ENCODE data around the gene LSAMP. TPM values are rescaled to one million over a fixed set of nuclear protein-coding genes. Genes with fewer than 3 reads are reported as not detected.

The LSAMP gene
- polyA plus RNA-seq, 3 donors, result not detected

- DNase-seq, result no peak
- Mint-ChIP-seq H3K27me3 (ENCODE audit: low read depth in 3 of 3) (no peaks in the 10 kb centered on the region), H3K4me1 (no peaks in the 10 kb centered on the region), H3K27ac (no peak overlapping the region), H3K9me3 (peaks cover 0 to 13% (median 2%) of the 10 kb centered on the region in 7 donors), H3K4me3 (no peak overlapping the region), H3K36me3 (no peaks in the 10 kb centered on the region)
- Histone ChIP-seq H3K27ac (ENCODE audit: low read depth in 1 of 2, low read length in 2 of 2) (no peak overlapping the region), H3K9me3 (replicated peaks in 1 of 2; ENCODE audit: control insufficient read depth in 1 of 2, insufficient read depth in 1 of 2, low read length in 2 of 2) (peaks cover 0 to 8% of the 10 kb centered on the region in 2 donors), H3K27me3 (ENCODE audit: control insufficient read depth in 2 of 2, insufficient read depth in 2 of 2, low read length in 2 of 2) (no peaks in the 10 kb centered on the region), H3K4me1 (ENCODE audit: control insufficient read depth in 1 of 2, insufficient read depth in 2 of 2, low read length in 2 of 2) (no peaks in the 10 kb centered on the region), H3K9ac (ENCODE audit: insufficient read depth, low read length, poor library complexity, severe bottlenecking) (no peak overlapping the region), H3K4me2 (replicated peaks; ENCODE audit: extremely low read depth, low read length, poor library complexity, severe bottlenecking) (no peak overlapping the region), H3K79me2 (ENCODE audit: insufficient read depth, low read length) (no peaks in the 10 kb centered on the region), H4K20me1 (ENCODE audit: insufficient read depth, low read length) (no peaks in the 10 kb centered on the region), H2AFZ (ENCODE audit: insufficient read depth, low read depth, low read length, poor library complexity, severe bottlenecking) (no peak overlapping the region), H3K4me3 (replicated peaks in 1 of 3; ENCODE audit: low read depth in 2 of 3, low read length in 3 of 3) (no peak overlapping the region), H3K36me3 (replicated peaks in 1 of 2; ENCODE audit: control insufficient read depth in 1 of 2, insufficient read depth in 2 of 2, low read length in 2 of 2) (no peaks in the 10 kb centered on the region)
- intact Hi-C loops (cut with micrococcal nuclease), result no loop called here
- no peak for TF ChIP-seq CTCF (IDR thresholded peaks at IDR 0.05)
- no CpG with 5 or more reads among the region's 2 CpGs for WGBS (ENCODE audit: insufficient coverage)
Measured at GRCh38 chr3:116093374-116093773, 351.9 kb downstream of the LSAMP start.

DNA sequence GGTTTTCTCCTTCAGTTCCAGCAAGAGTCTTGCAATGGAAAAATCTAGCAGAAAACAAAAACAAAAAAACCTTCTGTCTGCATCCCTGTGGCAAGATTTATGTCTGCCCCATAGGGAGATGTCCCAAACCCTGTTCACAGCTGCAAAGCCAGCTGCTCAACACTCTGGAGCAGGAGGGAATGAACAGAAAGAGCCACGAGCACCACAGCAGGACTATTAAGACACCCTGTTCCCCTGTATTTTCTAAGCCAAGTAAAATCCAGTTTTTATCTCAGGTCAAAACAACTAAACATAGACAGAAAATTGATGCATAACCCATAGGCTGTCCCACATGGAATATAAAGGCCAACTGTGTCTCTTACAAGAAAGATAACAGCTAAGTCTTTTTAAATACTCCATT lies 357.9 kb downstream of the LSAMP start:
- TF ChIP-seq CTCF (IDR thresholded peaks at IDR 0.05), result no peak
- Histone ChIP-seq H3K4me1 (ENCODE audit: control insufficient read depth in 1 of 2, insufficient read depth in 2 of 2, low read length in 2 of 2) (no peaks in the 10 kb centered on the region), H3K9ac (ENCODE audit: insufficient read depth, low read length, poor library complexity, severe bottlenecking) (no peak overlapping the region), H3K27me3 (ENCODE audit: control insufficient read depth in 2 of 2, insufficient read depth in 2 of 2, low read length in 2 of 2) (no peaks in the 10 kb centered on the region), H3K4me3 (replicated peaks in 1 of 3; ENCODE audit: low read depth in 2 of 3, low read length in 3 of 3) (no peak overlapping the region), H3K79me2 (ENCODE audit: insufficient read depth, low read length) (no peaks in the 10 kb centered on the region), H3K36me3 (replicated peaks in 1 of 2; ENCODE audit: control insufficient read depth in 1 of 2, insufficient read depth in 2 of 2, low read length in 2 of 2) (no peaks in the 10 kb centered on the region), H3K27ac (ENCODE audit: low read depth in 1 of 2, low read length in 2 of 2) (no peak overlapping the region), H4K20me1 (ENCODE audit: insufficient read depth, low read length) (no peaks in the 10 kb centered on the region), H3K4me2 (replicated peaks; ENCODE audit: extremely low read depth, low read length, poor library complexity, severe bottlenecking) (no peak overlapping the region), H2AFZ (ENCODE audit: insufficient read depth, low read depth, low read length, poor library complexity, severe bottlenecking) (no peak overlapping the region), H3K9me3 (replicated peaks in 1 of 2; ENCODE audit: control insufficient read depth in 1 of 2, insufficient read depth in 1 of 2, low read length in 2 of 2) (peaks cover 0 to 8% of the 10 kb centered on the region in 2 donors)
- peaks cover 1 to 25% (median 3%) of the 10 kb centered on the region in 7 donors for H3K9me3 Mint-ChIP-seq
- H3K27ac Mint-ChIP-seq, result no peak overlapping the region
- intact Hi-C loops (cut with micrococcal nuclease), result no loop called here
- no CpG with 5 or more reads among the region's 1 CpG for WGBS (ENCODE audit: insufficient coverage)
- H3K4me3 Mint-ChIP-seq, result no peak overlapping the region
- H3K4me1 Mint-ChIP-seq, result no peaks in the 10 kb centered on the region
- no peaks in the 10 kb centered on the region for H3K27me3 Mint-ChIP-seq (ENCODE audit: low read depth in 3 of 3)
- no peak for DNase-seq
- no peaks in the 10 kb centered on the region for H3K36me3 Mint-ChIP-seq
